ENCODE data around the gene TBC1D22A. TPM values are rescaled to one million over a fixed set of nuclear protein-coding genes. Genes with fewer than 3 reads are reported as not detected.

The TBC1D22A gene
- total RNA-seq, 1 donor from 2014 or later, result 24.2 TPM

DNA sequence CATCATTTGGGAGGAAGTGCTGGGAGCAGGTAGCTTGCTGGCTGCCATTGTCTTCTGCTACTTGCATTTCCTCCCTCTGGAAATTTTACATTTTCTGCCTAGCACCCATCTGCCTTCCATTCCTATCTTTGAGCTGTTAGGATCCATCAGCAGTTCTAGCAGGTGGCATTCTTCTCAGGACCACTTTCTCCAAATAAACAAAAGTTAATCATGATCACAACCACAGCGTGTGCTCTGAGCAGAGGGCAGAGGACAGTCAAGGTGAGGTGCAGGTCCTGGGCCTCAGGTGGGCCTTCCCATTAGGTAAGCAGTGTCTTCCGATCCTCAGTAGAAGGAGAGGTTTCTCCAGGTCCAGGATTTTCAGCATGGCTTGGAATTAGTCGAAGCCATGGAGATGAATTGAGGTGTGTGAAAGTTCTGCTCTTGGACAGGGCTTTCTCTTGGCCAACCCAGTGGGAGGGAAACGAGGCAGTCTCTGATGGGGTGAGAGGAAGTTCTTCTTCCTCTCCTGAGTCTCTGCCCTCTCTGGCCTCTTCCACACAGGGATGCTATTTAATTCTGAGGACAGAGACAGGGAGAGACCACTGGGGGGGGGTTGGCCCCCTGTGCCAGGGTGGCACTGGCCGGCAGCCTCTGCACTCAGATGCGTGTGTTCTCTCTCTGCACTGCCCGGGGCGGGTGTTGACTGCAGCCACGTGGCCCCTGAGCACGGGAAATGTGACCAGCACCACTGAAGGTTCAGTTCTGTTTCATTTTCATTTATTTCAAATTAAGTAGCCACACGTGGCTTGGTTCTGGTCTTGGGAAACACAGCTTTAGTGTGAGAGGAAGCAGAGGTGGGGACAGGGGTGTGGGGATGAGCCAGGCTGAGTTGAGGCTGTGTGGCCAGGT is 170.8 kb downstream of the TBC1D22A start:
- Histone ChIP-seq H3K4me3 (ENCODE audit: insufficient read depth, low read depth, low read length) (no peak overlapping the region), H3K9me3 (ENCODE audit: insufficient read depth, low read depth, low read length) (no peaks in the 10 kb centered on the region), H3K79me2 (ENCODE audit: insufficient read depth, low read length) (no peaks in the 10 kb centered on the region), H2AFZ (ENCODE audit: low read depth, low read length) (no peak overlapping the region), H3K4me2 (ENCODE audit: low read length) (no peak overlapping the region), H4K20me1 (ENCODE audit: insufficient read depth, low read length) (no peaks in the 10 kb centered on the region), H3K4me1 (ENCODE audit: insufficient read depth, low read length) (peaks cover 50% of the 10 kb centered on the region), H3K36me3 (ENCODE audit: insufficient read depth, low read length) (no peaks in the 10 kb centered on the region), H3K27me3 (ENCODE audit: insufficient read depth, low read length) (no peaks in the 10 kb centered on the region), H3K9ac (ENCODE audit: low read length) (no peak overlapping the region), H3K27ac (ENCODE audit: low read depth, low read length) (no peak overlapping the region)
- DNase-seq (ENCODE audit: low read depth) (no peak), FAIRE-seq (no peak)
- TF ChIP-seq EZH2 (IDR thresholded peaks at IDR 0.05; ENCODE audit: insufficient read depth, low read length) (no peak), CTCF (IDR thresholded peaks at IDR 0.05; ENCODE audit: insufficient read depth, low read depth, low read length) (no peak)
- Mint-ChIP-seq H3K36me3 (ENCODE audit: low read depth, unreplicated experiment) (peaks cover 17% of the 10 kb centered on the region), H3K9me3 (ENCODE audit: unreplicated experiment) (no peaks in the 10 kb centered on the region), H3K4me1 (ENCODE audit: low read depth, unreplicated experiment) (peaks cover 59% of the 10 kb centered on the region), H3K27ac (ENCODE audit: unreplicated experiment) (peak overlapping the region; percentile 53), H3K27me3 (ENCODE audit: low read depth, unreplicated experiment) (no peaks in the 10 kb centered on the region), H3K4me3 (ENCODE audit: unreplicated experiment) (no peak overlapping the region)

DNA sequence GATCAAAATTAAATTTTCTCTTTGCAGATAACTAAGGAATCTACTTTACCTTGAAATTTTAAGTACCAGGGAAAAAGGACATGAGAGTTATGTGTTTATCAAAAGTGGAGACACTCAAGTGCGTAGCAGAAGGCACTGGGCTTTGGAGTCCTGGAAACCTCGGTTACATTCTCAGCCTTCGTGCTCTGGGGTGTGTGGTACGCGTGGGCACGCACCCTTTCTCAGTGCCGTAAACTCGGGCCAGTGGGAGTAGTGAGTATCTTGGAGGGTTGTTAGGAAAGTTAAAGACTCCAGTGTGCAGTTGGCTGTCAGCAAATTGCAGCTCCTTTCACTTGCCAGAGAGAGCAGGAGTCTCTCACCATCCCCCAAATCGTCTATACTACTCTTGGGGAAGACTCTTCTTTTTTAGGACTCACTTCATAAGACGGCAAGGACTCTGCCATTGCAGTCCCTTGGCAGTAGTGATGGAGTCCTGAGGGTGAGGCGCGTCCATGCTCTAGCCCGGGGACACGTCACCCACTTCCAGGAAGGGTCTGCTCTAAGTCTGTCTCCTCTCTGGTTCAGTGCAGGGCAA is 171.8 kb downstream of the TBC1D22A start:
- Mint-ChIP-seq H3K9me3 (ENCODE audit: unreplicated experiment) (no peaks in the 10 kb centered on the region), H3K4me1 (ENCODE audit: low read depth, unreplicated experiment) (peaks cover 59% of the 10 kb centered on the region), H3K27ac (ENCODE audit: unreplicated experiment) (peak overlapping the region; percentile 99), H3K36me3 (ENCODE audit: low read depth, unreplicated experiment) (peaks cover 17% of the 10 kb centered on the region), H3K4me3 (ENCODE audit: unreplicated experiment) (peak overlapping the region; percentile 55), H3K27me3 (ENCODE audit: low read depth, unreplicated experiment) (no peaks in the 10 kb centered on the region)
- Histone ChIP-seq H3K9me3 (ENCODE audit: insufficient read depth, low read depth, low read length) (no peaks in the 10 kb centered on the region), H3K36me3 (ENCODE audit: insufficient read depth, low read length) (no peaks in the 10 kb centered on the region), H3K4me2 (ENCODE audit: low read length) (peak overlapping the region; percentile 83), H3K27me3 (ENCODE audit: insufficient read depth, low read length) (no peaks in the 10 kb centered on the region), H3K4me1 (ENCODE audit: insufficient read depth, low read length) (peaks cover 50% of the 10 kb centered on the region), H3K4me3 (ENCODE audit: insufficient read depth, low read depth, low read length) (peak overlapping the region; percentile 21), H3K79me2 (ENCODE audit: insufficient read depth, low read length) (no peaks in the 10 kb centered on the region), H3K9ac (ENCODE audit: low read length) (peak overlapping the region; percentile 72), H4K20me1 (ENCODE audit: insufficient read depth, low read length) (no peaks in the 10 kb centered on the region), H2AFZ (ENCODE audit: low read depth, low read length) (no peak overlapping the region), H3K27ac (ENCODE audit: low read depth, low read length) (peak overlapping the region; percentile 92)
- no peak for DNase-seq (ENCODE audit: low read depth)
- FAIRE-seq, result peak; percentile 9
- no peak for TF ChIP-seq CTCF (IDR thresholded peaks at IDR 0.05; ENCODE audit: insufficient read depth, low read depth, low read length)
- no peak for TF ChIP-seq EZH2 (IDR thresholded peaks at IDR 0.05; ENCODE audit: insufficient read depth, low read length)

Data from astrocyte (in vitro differentiated cells and primary cell).